ENCODE measurements around the gene OCIAD2. TPM values are rescaled to one million over a fixed set of nuclear protein-coding genes. Genes with fewer than 3 reads are reported as not detected.

Gene OCIAD2, protein sequence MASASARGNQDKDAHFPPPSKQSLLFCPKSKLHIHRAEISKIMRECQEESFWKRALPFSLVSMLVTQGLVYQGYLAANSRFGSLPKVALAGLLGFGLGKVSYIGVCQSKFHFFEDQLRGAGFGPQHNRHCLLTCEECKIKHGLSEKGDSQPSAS
- 21.9 and 225 TPM in 2 replicates for total RNA-seq (ENCODE audit: low replicate concordance)

DNA sequence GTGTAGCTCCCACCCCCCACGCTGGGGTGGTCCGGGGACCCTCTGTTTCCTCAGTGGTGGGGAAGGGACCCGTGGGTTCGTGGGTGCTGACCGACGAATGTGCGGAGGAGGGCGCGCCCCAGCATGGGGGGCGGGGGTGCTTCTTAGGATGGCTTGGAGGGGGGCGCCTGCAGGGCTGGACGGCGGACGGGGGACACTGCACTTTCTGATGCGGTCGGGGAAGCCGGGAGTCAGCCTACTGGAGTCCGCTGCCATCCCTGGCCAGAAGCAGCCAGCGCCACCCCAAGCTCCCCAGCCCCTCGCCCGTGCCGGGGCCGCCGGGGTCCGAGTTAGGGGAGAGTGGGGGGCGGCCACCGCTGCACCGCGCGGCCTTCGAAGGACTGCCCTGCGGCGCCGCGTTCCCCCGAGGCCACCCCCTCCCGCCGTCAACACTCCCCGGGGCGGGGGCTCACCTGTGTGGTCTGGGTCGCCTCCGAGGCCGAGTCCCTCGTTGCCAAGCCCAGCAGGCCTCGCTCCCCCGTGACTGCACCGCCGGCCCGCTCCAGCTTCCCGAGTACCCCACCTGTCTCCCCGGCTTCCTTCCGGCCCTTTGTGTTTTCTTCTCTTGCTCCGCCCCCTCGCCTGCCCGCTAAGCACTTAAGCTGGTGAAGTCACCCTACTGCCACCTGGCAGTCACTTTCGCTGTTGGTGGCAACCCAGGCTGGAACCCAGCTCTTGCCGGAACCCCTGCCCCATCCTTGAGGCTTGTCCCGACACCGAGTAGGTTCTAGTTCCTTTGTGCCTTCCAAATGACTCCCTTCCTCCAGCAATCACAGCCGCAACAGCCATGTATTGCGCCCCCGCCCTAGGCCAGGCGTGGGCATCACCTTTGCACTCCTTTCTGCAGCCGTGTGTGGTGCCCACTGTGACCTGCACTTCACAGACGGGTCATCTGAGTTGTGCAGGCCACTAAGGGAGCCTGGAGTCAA lies at the start of gene OCIAD2:
Gene OCIAD2 (minus strand): TSS at position 569 of the 968 bp plus-strand sequence. CDS start 2,225 bp downstream, outside the sequence.

Other genes starting within 250 kb of the OCIAD2 start
- 27.7 and 56.2 TPM in 2 replicates for gene FRYL, start 126.5 kb downstream of the OCIAD2 start, total RNA-seq (ENCODE audit: low replicate concordance)
- gene OCIAD1, start 75.7 kb downstream of the OCIAD2 start, total RNA-seq (ENCODE audit: low replicate concordance): 74.2 and 76.6 TPM in 2 replicates
- not detected in 2 replicates for gene CWH43, start 79.5 kb upstream of the OCIAD2 start, total RNA-seq (ENCODE audit: low replicate concordance)

Measured in smooth muscle cell of the coronary artery (primary cell).